ENCODE data around the gene GNAQ.

GNAQ gene

GRCh38 chr9:77843076-77843870 is 188.3 kb downstream of the GNAQ start:
- no peak for DNase-seq (ENCODE audit: low spot score)

DNA sequence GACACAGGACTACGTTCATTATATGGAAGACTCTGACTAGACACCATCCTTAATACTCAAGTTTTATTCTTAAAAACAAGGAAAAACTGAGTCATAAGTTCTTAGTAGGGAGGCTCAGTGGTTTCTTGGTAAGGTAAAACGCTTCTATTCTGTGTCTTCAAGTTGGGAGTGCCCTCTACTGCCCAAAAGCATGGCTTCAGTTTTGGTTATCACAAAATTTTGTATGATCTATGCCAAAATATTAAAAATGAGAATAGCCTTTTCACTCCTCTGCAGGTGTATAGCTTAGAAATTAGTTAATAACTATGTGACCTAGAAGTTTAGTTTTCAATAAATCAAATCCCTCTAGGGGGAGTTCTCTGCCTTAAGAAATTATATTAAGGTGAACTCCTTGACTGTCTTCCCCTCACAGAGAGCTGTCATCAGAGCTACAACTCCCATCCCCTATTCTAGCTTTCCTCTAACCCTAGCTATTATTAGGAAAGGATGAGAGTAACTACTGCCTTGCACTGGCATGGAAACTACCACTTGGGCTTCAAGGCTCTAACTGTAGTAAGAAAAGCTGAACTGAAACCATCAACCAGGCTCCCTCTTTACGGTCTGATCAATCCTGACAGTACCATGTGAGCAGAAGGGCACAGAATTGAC is 189.7 kb downstream of the GNAQ start:
- DNase-seq (ENCODE audit: low spot score) = no peak

DNA sequence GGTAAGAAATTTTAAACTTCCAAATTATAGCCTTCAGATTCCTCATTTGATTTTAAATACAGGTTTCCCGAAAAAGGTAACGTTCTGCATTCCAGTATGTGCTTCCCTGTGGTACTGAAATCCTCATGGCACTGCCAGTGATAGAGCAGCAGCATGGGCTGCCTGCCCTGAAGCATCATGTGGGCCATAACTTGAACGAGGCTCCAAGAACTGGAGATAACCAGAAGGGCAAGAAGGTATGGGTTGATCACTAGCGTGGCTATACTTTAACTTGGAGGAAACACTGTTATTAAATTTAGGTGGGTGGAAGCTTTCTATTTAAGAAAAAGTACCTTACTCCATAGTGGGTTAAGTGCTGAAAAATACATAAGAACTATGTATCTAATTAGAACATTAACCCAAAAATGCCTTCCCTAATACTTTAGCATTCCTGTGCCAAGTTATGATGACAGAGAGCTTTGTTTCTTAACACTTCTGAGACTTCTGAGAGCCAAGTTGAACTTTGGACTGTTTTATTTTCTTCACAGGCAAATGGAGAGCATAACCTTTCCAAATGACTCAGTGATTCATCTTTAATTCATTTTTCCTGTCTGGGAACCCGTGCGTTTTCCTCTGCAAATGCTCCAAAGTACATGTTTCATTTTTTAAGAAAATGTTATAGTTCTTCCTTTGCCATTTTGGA is 192.0 kb downstream of the GNAQ start:
- peak; percentile 51 for DNase-seq (ENCODE audit: low spot score)

- no peak for DNase-seq (ENCODE audit: low spot score)
Measured at GRCh38 chr9:77838986-77839385, 192.6 kb downstream of the GNAQ start.

DNA sequence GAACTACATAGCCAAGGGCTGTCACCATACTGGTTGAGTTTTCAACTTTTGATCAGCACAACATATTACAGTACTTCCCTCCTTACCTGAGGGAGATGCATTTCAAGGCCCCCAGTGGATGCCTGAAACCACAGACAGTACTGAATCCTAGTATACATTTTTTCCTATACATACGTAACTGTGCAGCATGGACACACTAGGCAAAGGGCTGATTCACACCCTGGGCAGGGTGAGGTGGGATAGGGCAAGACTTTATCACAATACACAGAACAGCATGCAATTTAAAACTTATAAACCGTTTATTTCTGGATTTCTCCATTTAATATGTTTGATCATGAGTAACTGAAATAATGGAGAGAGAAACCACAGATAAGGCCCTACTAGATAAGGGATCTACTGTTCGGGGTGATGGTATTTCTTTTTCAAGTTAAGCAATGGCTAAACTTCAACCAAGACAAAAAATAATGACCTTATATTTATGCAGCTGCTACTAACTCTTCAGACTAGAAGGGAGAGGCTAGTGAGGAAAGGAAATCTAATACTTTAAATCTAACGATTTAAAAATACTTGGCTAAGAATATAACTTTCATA is 196.6 kb downstream of the GNAQ start:
- DNase-seq (ENCODE audit: low spot score) = no peak

- DNase-seq (ENCODE audit: low spot score) = peak; percentile 12
Measured at GRCh38 chr9:77833561-77834429, 197.8 kb downstream of the GNAQ start.

DNA sequence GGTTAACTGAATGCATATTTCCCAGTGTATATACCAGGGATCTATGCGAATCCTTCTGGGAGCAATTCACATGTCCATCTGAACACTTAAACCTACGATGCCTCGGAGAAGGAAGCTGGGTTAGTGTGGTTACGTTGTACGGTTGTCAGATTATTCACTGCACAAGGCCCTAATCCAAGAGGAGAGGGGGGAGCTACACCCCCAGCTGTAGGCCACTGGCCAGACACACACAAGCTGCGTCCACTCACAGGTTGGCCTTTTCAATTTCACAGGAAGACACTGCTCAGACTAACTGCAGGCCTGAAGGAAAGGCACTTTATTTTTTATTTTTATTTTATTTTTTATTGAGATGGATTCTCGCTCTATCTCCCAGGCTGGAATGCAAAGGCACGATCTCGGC is 199.0 kb downstream of the GNAQ start:
- no peak for DNase-seq (ENCODE audit: low spot score)

DNA sequence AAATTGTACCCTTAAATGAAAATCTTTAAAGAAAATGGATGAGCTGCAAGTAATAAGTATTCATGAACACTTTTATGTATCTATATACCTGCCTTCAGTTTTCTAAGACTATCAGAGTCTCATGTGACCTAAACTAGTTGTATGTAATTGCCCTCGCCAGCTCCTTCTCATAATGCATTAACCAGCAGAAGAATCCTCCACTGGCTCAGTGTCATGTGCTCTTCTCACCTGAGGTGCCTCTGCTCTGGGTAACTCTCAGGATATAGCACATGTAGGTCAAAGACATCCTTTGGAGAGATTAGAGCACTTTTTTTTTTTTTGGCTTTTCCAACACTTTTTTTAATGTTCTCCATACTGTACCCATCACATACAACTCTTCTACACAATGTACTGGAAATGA is 199.8 kb downstream of the GNAQ start:
- no peak for DNase-seq (ENCODE audit: low spot score)

- peak; percentile 22 for DNase-seq (ENCODE audit: low spot score)
Measured at GRCh38 chr9:77830618-77831285, 200.9 kb downstream of the GNAQ start.

GRCh38 chr9:77829420-77829819 is 202.2 kb downstream of the GNAQ start:
- DNase-seq (ENCODE audit: low spot score) = no peak

DNA sequence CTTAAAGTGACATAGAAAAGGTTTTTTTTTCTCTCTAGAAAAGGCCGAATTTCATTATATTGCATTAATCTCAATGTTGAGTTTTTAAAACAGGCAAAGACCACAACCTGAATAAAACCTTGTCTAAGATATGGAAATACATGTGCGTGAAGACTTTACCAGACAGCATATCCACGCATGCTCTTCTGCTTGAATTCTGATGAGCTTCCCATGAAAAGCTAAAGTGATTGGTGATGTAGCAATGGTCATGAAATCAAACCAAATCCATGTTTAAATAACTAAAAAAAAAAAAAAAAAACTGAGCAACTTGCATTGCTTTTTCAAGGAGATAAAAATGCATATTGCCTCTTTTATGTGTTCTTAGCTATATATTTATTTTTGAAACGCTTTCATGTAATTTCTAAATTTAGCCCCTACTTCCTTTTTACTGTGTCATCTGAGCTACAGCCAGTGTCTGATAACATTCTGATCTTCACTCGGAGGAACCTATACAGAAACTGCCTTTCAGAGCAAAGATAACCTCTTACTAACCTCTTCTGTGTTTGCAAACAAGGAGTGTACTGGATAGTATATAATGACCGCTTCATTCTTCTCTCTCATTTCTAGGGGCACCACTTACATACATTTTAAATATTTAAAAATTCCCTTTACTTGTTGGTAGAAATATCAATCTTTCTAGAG is 204.4 kb downstream of the GNAQ start:
- no peak for DNase-seq (ENCODE audit: low spot score)

DNA sequence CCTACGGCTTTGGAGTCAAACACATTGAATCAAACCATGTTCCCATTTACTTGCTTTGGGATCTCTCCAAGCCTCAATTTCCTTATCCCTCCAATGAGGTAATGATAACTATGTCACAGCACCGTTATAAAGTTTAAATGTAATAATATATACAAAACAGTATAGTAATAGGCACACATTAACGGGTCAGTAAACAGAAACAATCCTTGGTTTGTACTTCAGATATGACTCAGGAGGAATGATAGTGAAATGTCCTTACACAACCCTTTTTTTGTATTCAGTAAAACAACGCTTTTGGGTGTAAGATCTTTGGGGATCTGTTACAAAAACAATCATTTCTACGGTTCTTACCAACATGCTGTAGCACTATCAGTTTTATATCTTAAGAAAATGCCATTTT is 205.0 kb downstream of the GNAQ start:
- no peak for DNase-seq (ENCODE audit: low spot score)

- no peak for DNase-seq (ENCODE audit: low spot score)
Measured at GRCh38 chr9:77826116-77826515, 205.5 kb downstream of the GNAQ start.

DNA sequence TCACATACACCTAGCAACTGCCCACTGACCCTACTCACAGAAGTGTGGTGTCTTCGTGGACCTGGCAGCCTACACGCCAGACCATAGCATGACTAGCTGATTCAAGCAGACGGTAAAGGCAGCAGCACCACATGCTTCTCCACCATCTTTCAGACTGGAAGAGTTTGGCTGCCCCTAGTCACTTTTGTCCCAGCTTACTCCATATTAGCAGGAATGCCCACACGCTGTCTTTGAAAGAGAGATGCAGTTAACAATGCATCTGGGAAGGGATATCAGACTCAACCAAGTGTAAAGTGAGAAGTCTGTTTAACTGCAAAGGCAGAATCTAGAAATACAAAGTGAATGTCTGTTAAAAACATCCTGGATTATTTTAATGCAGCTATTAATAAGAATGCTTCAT is 206.2 kb downstream of the GNAQ start:
- no peak for DNase-seq (ENCODE audit: low spot score)

DNA sequence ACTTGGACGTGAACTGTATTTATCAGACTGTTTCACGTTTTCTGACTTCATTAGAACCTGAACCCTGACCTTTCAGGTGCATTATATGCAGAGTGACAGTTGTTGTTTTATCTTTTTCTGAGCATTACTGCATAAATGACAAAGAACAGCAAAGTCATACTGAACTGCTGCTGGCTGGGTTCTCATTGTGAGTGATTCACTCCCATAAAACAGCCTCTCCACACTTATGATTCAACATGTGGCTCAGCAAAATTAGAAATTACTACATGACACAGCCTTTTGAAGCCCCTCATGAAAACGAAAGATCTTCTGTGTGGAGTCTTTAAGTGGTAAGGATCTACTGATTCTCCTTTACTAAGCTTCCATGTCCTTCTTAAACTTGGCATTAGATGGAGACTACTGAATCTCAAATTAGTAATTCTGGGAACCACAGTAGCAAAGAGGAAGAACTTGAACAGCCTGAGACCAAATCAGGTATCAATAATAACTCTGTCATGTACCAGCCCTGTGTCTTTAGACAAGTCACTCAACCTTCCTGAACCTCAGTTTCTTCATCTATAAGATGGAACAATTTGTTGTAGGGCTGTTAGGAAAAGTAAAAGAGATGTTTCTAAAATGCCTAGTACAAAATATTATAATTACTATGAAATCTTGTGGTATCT is 211.2 kb downstream of the GNAQ start:
- DNase-seq (ENCODE audit: low spot score) = peak; percentile 70

- no peak for DNase-seq (ENCODE audit: low spot score)
Measured at GRCh38 chr9:77819657-77820056, 212.0 kb downstream of the GNAQ start.

DNA sequence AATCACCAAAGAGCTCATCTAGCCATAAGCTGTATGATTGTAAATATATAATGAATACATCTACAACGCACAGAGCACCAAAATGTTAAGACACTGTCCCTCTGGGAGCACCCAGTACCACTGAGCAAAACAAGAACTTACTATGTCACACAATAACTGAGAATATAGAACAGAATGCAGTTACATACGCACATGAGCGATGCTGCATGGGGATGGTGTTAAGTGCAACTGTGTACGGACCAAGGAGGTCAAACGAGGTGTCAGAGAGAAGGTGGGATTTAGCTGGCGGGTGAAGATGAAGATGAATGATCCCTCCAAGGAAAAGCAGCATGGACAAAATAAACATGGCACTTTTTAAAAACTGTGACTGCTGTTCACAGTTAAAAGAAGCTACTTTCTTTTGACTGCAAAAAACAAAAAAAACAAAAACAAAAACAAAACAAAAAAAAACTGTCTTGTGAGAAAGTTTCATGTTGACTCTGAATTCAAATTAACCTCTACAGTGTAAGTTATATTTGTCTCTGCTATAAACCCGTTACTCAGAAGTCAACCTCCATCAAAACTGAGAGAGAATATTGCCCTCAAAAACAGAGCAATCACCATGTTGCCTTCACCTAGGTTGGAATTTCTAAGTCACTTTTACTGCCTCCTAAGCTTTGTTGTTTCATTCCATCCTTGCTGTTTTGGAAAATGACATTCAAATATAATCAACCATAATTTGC is 213.9 kb downstream of the GNAQ start:
- DNase-seq (ENCODE audit: low spot score) = no peak

- DNase-seq (ENCODE audit: low spot score) = no peak
Measured at GRCh38 chr9:77816641-77817341, 214.8 kb downstream of the GNAQ start.

GRCh38 chr9:77815260-77815659 is 216.4 kb downstream of the GNAQ start:
- DNase-seq (ENCODE audit: low spot score) = no peak
